H1 (cell line): ENCODE results near the gene STK39. TPM values are rescaled to one million over a fixed set of nuclear protein-coding genes. Genes with fewer than 3 reads are reported as not detected.
A peak's percentile ranks its signal among the peaks of the same experiment; 100 is the strongest.

Experiments
- CTCF ChIA-PET: fragments of 300-600 bp; sonication (Branson Sonifier 250); formaldehyde crosslinking; loops from one replicate; lab custom pipeline; 2021; ENCODE audit not compliant: partially characterized antibody; lab: Charles Lee
- POLR2A ChIA-PET: fragments of 300-600 bp; sonication (Branson Sonifier 250); formaldehyde crosslinking; loops from one replicate; lab custom pipeline; 2021; ENCODE audit warnings: inconsistent platforms; ENCODE audit not compliant: partially characterized antibody; lab: Charles Lee
- DNase-seq, 2 experiments: peaks; one replicate each; pipeline versions ENCODE4 v3.0.0 to v3.0.0-alpha.2; 2010 to 2022; ENCODE audit warnings: low spot score in 2 of 2, low read depth in 1 of 2, mixed read lengths in 1 of 2
- FAIRE-seq: peaks from 2 replicates; lab custom pipeline; 2011; peaks lifted over from hg19 to GRCh38; lab: Jason Lieb, UNC
- H2AFZ ChIP-seq: 2 replicates; pipeline ENCODE4 v1.8.1; 2012; ENCODE audit warnings: low read length, inconsistent platforms
- H2AK5ac ChIP-seq: 2 replicates; pipeline ENCODE4 v1.6.1; 2013; ENCODE audit warnings: low read depth, low read length
- H2BK120ac ChIP-seq: replicated peaks from 2 replicates; pipeline ENCODE3; 2013; ENCODE audit warnings: low read depth, low read length, inconsistent platforms
- H2BK12ac ChIP-seq: 2 replicates; pipeline ENCODE4 v1.6.1; 2013; ENCODE audit warnings: low read depth, low read length
- H2BK15ac ChIP-seq: 2 replicates; pipeline ENCODE4 v1.6.1; 2013; ENCODE audit warnings: low read length
- H2BK20ac ChIP-seq: 2 replicates; pipeline ENCODE4 v1.6.1; 2013; ENCODE audit warnings: low read length
- H2BK5ac ChIP-seq: 2 replicates; pipeline ENCODE4 v1.6.1; 2013; ENCODE audit warnings: low read depth, low read length
- H3K14ac ChIP-seq: 2 replicates; pipeline ENCODE4 v1.6.1; 2013; ENCODE audit warnings: inconsistent platforms; ENCODE audit not compliant: insufficient read length
- H3K18ac ChIP-seq: 2 replicates; pipeline ENCODE4 v1.6.1; 2013; ENCODE audit warnings: low read length; ENCODE audit errors: extremely low read depth
- H3K23ac ChIP-seq: 2 replicates; pipeline ENCODE4 v1.6.1; 2013; ENCODE audit warnings: inconsistent platforms; ENCODE audit not compliant: insufficient read length
- H3K23me2 ChIP-seq: 2 replicates; pipeline ENCODE4 v1.6.1; 2013; ENCODE audit warnings: low read depth, low read length
- H3K27ac ChIP-seq: 2 replicates; pipeline ENCODE4 v1.6.1; 2011; ENCODE audit warnings: low read depth, low read length, inconsistent platforms
- H3K27me3 ChIP-seq, 4 experiments: replicated peaks in 1 of 4; 1 replicate in 1 of 4; 2 replicates in 3 of 4; pipeline versions ENCODE4 v1.6.1 to v1.8.1; 2011 to 2013; ENCODE audit warnings: low read length in 3 of 4, mild to moderate bottlenecking in 3 of 4, inconsistent platforms in 2 of 4, mixed read lengths in 2 of 4, moderate library complexity in 1 of 4; ENCODE audit not compliant: control insufficient read depth in 3 of 4, insufficient read depth in 3 of 4; ENCODE audit errors: extremely low read depth in 1 of 4
- H3K36me3 ChIP-seq, 4 experiments: 2 replicates each; pipeline versions ENCODE4 v1.6.1 to v1.8.1; 2011 to 2013; ENCODE audit warnings: mild to moderate bottlenecking in 4 of 4, low read length in 3 of 4, moderate library complexity in 2 of 4, control low read depth in 1 of 4, inconsistent platforms in 1 of 4; ENCODE audit not compliant: insufficient read depth in 4 of 4, control insufficient read depth in 2 of 4
- H3K4ac ChIP-seq: replicated peaks from 2 replicates; pipeline ENCODE3; 2013; ENCODE audit warnings: low read length, low read depth, mixed read lengths, inconsistent platforms; ENCODE audit not compliant: insufficient read length
- H3K4me1 ChIP-seq, 4 experiments: replicated peaks in 1 of 4; 1 replicate in 1 of 4; 2 replicates in 3 of 4; pipeline versions ENCODE4 v1.6.1 to v1.8.1; 2011 to 2013; ENCODE audit warnings: low read length in 3 of 4, inconsistent platforms in 2 of 4, mixed read lengths in 1 of 4; ENCODE audit not compliant: insufficient read depth in 4 of 4, control insufficient read depth in 3 of 4
- H3K4me2 ChIP-seq, 2 experiments: 2 replicates each; pipeline versions ENCODE4 v1.6.1 to v1.8.1; 2011 to 2013; ENCODE audit warnings: low read depth in 2 of 2, low read length in 2 of 2, control low read depth in 1 of 2, inconsistent platforms in 1 of 2, mild to moderate bottlenecking in 1 of 2; ENCODE audit not compliant: insufficient read depth in 1 of 2
- H3K4me3 ChIP-seq, 4 experiments: fragments of 200-600, 300-600 bp in 1 of 4; sonication (generic), shearing (Covaris generic), sonication (Bioruptor Twin) in 1 of 4; 2 replicates each; pipeline versions ENCODE4 v1.5.1 to v1.8.1; 2011 to 2016; ENCODE audit warnings: low read length in 4 of 4, low read depth in 3 of 4, control low read depth in 2 of 4, inconsistent platforms in 2 of 4, mild to moderate bottlenecking in 2 of 4, mixed read lengths in 1 of 4, moderate library complexity in 1 of 4; ENCODE audit not compliant: insufficient read depth in 2 of 4; ENCODE audit errors: extremely low read depth in 1 of 4
- H3K56ac ChIP-seq: replicated peaks from 2 replicates; pipeline ENCODE3; 2013; ENCODE audit warnings: low read depth, mild to moderate bottlenecking, mixed read lengths, low read length, inconsistent platforms; ENCODE audit not compliant: insufficient read length
- H3K79me1 ChIP-seq: 2 replicates; pipeline ENCODE4 v1.6.1; 2013; ENCODE audit warnings: low read depth, low read length, control low read depth
- H3K79me2 ChIP-seq, 2 experiments: 2 replicates each; pipeline versions ENCODE4 v1.6.1 to v1.8.1; 2012 to 2013; ENCODE audit warnings: low read length in 2 of 2, mild to moderate bottlenecking in 2 of 2, inconsistent platforms in 1 of 2; ENCODE audit not compliant: insufficient read depth in 2 of 2, control insufficient read depth in 1 of 2
- H3K9ac ChIP-seq, 4 experiments: replicated peaks in 1 of 4; 1 replicate in 1 of 4; 2 replicates in 3 of 4; pipeline versions ENCODE4 v1.6.1 to v1.8.1; 2011 to 2013; ENCODE audit warnings: low read depth in 3 of 4, low read length in 3 of 4, control low read depth in 2 of 4, mild to moderate bottlenecking in 2 of 4, moderate library complexity in 2 of 4, inconsistent platforms in 1 of 4; ENCODE audit errors: extremely low read depth in 1 of 4
- H3K9me3 ChIP-seq, 2 experiments: 2 replicates each; pipeline versions ENCODE4 v1.6.1 to v1.8.1; 2012 to 2013; ENCODE audit warnings: mild to moderate bottlenecking in 2 of 2, moderate library complexity in 2 of 2, control low read depth in 1 of 2, inconsistent platforms in 1 of 2, low read depth in 1 of 2, low read length in 1 of 2, mixed read lengths in 1 of 2; ENCODE audit not compliant: insufficient read depth in 2 of 2
- H4K20me1 ChIP-seq, 2 experiments: replicated peaks in 1 of 2; 2 replicates each; pipeline versions ENCODE3 to v1.8.1; 2011 to 2013; ENCODE audit warnings: inconsistent platforms in 2 of 2, low read length in 2 of 2, mild to moderate bottlenecking in 1 of 2; ENCODE audit not compliant: insufficient read depth in 2 of 2, control insufficient read depth in 1 of 2
- H4K5ac ChIP-seq: 2 replicates; pipeline ENCODE4 v1.6.1; 2013; ENCODE audit warnings: low read length, low read depth, mixed read lengths, inconsistent platforms; ENCODE audit not compliant: insufficient read length
- H4K8ac ChIP-seq: 2 replicates; pipeline ENCODE4 v1.8.0; 2013; ENCODE audit warnings: mild to moderate bottlenecking, moderate library complexity, low read length, inconsistent platforms; ENCODE audit not compliant: insufficient read depth; ENCODE audit errors: extremely low read depth
- H4K91ac ChIP-seq: replicated peaks from 2 replicates; pipeline ENCODE3; 2013; ENCODE audit warnings: low read length, mixed read lengths, inconsistent platforms; ENCODE audit not compliant: insufficient read length
- BRCA1 ChIP-seq: IDR thresholded peaks from 2 replicates; pipeline ENCODE4 v1.6.1; 2012; ENCODE audit warnings: low read depth, low read length, improper control_type of control experiment
- JUN ChIP-seq: IDR thresholded peaks from 2 replicates; pipeline ENCODE4 v1.6.1; 2011; ENCODE audit warnings: low read depth, mild to moderate bottlenecking, improper control_type of control experiment, low read length
- RAD21 ChIP-seq, 2 experiments: IDR thresholded peaks in 1 of 2; conservative IDR thresholded peaks in 1 of 2; 2 replicates each; pipeline ENCODE4 v1.6.1; 2011; ENCODE audit warnings: low read depth in 2 of 2, low read length in 2 of 2, improper control_type of control experiment in 1 of 2, inconsistent platforms in 1 of 2, mild to moderate bottlenecking in 1 of 2, moderate library complexity in 1 of 2
- TEAD4 ChIP-seq: IDR thresholded peaks from 2 replicates; pipeline ENCODE4 v1.6.1; 2012; ENCODE audit warnings: low read depth, low read length, inconsistent platforms, mixed read lengths
- WGBS, 2 experiments: shearing (Covaris generic) in 1 of 2; methylation state at CpG; one replicate each; pipeline versions ENCODE4 v1.1.6 to v1.1.7; 2013 to 2015; ENCODE audit warnings: low lambda C conversion rate in 2 of 2, mixed read lengths in 2 of 2, inconsistent platforms in 1 of 2, low coverage in 1 of 2, missing lambda C conversion rate in 1 of 2; ENCODE audit not compliant: insufficient replicate concordance in 2 of 2, insufficient coverage in 1 of 2, insufficient read length in 1 of 2; ENCODE audit errors: extremely low coverage in 1 of 2, missing lambda C conversion rate in 1 of 2; 5-methylcytosine and 5-hydroxymethylcytosine counted together
- polyA plus RNA-seq, 7 experiments: library from polyadenylated mRNA; depleted of rRNA in 3 of 7; stranded (reverse) in 5 of 7; unstranded in 2 of 7; fragments of >200 nt in 5 of 7; fragments of 200-250 nt in 2 of 7; gene quantifications; 1 replicate in 5 of 7; 2 replicates in 1 of 7; 4 replicates in 1 of 7; pipeline versions ENCODE4 v1.2.1 to v1.2.3, GENCODE V29; 2011 to 2013; ENCODE audit warnings: missing spikeins in 2 of 7, mixed read lengths in 2 of 7
- total RNA-seq: library from RNA; stranded (reverse); fragmentation: NEBNext Ultra II Directional; extraction: Animal tissue kit (Norgen Biotek cat#: 25700); gene quantifications from 2 replicates; pipeline ENCODE4 v1.2.1, GENCODE V29; 2021

The STK39 gene
- total and polyA plus RNA-seq, 2 of the 8 experiments (the other 6 are each of a cell fraction or from before 2014, with no cell fraction given), result 13.7 to 23.8 TPM

DNA sequence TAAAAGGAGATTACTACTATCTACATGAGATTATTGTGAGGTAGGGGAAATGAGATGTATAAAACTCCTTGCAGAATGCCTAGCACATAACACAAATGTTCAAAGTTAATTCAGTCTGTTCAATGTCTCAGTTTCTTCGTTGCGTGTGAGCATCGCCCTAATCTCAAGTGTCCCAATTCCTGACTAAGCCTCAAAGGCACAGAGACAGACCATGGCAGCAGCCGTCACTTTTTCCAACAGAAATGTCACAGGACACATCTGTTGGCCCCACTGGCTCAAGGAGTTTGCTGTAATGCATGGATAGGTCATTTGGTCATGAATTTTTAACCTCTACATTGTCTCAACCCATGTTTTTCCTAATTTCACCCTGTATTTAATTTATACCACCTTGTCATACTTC, 75.3 kb downstream of the STK39 start:
- H2BK20ac ChIP-seq, result no peak overlapping the region
- H3K9me3 ChIP-seq, result no peaks in the 10 kb centered on the region
- CTCF ChIA-PET, result interaction anchor here (1.2 kb wide), 1 partner anchor 11 kb away, joined by 5 read pairs; no protein-coding TSS in a partner anchor
- no peak for TF ChIP-seq RAD21 (IDR thresholded peaks at IDR 0.05 in 1 of 2, conservative IDR thresholded peaks at IDR 0.05 in 1 of 2; ENCODE audit: low read depth in 2 of 2, low read length in 2 of 2)
- no peak for TF ChIP-seq TEAD4
- no peak for TF ChIP-seq BRCA1
- TF ChIP-seq JUN, result no peak
- TF ChIP-seq, all 59 proteins: peak for 0
- no peak overlapping the region for H3K4ac ChIP-seq
- no peak for DNase-seq
- no peak overlapping the region for H2BK5ac ChIP-seq
- peaks cover 0 to 6% (median 1%) of the 10 kb centered on the region in 4 experiments; a peak in 3 of 7 replicates for H3K4me1 ChIP-seq
- no peaks in the 10 kb centered on the region for H3K36me3 ChIP-seq
- no peaks in the 10 kb centered on the region for H3K27me3 ChIP-seq
- no peaks in the 10 kb centered on the region for H3K79me1 ChIP-seq
- no peak overlapping the region for H2AK5ac ChIP-seq
- no peak overlapping the region for H3K14ac ChIP-seq
- H4K20me1 ChIP-seq, result no peaks in the 10 kb centered on the region
- POLR2A ChIA-PET, result no interaction called here
- FAIRE-seq, result no peak
- H4K91ac ChIP-seq, result no peak overlapping the region
- no peaks in the 10 kb centered on the region for H3K23me2 ChIP-seq
- H2BK12ac ChIP-seq, result no peak overlapping the region
- no peak overlapping the region for H3K4me3 ChIP-seq
- no peak overlapping the region for H3K4me2 ChIP-seq
- H3K18ac ChIP-seq, result no peak overlapping the region
- H3K79me2 ChIP-seq, result no peaks in the 10 kb centered on the region
- H3K56ac ChIP-seq, result no peak overlapping the region
- 97% methylated on average over 4 of the region's 4 CpGs; no CpG with 5 or more reads in 1 of the 2 experiments for WGBS, 2 experiments
- no peak overlapping the region for H4K5ac ChIP-seq
- no peak overlapping the region for H3K23ac ChIP-seq
- no peak overlapping the region for H4K8ac ChIP-seq
- no peak overlapping the region for H3K9ac ChIP-seq
- no peak overlapping the region for H2BK15ac ChIP-seq
- H2AFZ ChIP-seq, result no peak overlapping the region
- 0 out of 2 replicates have a peak overlapping the region, but pooled peaks have one; percentile 39 for H3K27ac ChIP-seq
- no peak overlapping the region for H2BK120ac ChIP-seq
